Activated CD4-positive, alpha-beta T cell treated with anti-CD3 and anti-CD28 coated beads, Interleukin-10, Interleukin-2, amounts not matched to agents 100 ng/mL and 50 ng/mL, durations not matched to agents 16 hours and 8 hours (primary cell): ENCODE data around the gene RSAD2.
"Not testable (repeated sequence)": the region's sequence is repeated elsewhere in the genome, so short reads cannot be mapped to it uniquely, and the experiment has no call there.

ENCODE experiments used
- DNase-seq: peaks from one replicate; pipeline ENCODE4 v3.0.0-alpha.2; 2020

RSAD2 gene

DNA sequence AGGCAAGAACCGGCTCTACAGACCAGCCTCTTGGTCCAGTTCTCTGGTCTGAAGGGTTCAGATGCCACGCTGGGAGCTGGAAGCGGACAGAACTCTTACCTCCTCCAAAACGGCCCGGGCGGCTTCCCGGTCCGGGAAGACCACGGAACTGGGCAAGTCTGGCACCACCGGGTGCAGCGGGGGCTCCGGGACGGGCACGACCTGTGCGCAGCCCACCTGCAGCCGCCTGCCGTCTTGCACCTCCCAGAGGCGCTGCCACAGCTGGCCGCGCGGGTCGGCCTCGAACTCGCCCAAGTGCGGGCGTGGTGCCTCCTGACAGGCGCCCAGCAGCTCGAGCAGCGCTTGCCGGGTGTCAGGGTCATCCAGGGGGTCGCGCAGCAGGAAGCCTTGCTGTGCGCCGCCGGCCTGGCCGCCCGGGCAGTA, 12.6 kb upstream of the RSAD2 start:
- DNase-seq: no peak

DNA sequence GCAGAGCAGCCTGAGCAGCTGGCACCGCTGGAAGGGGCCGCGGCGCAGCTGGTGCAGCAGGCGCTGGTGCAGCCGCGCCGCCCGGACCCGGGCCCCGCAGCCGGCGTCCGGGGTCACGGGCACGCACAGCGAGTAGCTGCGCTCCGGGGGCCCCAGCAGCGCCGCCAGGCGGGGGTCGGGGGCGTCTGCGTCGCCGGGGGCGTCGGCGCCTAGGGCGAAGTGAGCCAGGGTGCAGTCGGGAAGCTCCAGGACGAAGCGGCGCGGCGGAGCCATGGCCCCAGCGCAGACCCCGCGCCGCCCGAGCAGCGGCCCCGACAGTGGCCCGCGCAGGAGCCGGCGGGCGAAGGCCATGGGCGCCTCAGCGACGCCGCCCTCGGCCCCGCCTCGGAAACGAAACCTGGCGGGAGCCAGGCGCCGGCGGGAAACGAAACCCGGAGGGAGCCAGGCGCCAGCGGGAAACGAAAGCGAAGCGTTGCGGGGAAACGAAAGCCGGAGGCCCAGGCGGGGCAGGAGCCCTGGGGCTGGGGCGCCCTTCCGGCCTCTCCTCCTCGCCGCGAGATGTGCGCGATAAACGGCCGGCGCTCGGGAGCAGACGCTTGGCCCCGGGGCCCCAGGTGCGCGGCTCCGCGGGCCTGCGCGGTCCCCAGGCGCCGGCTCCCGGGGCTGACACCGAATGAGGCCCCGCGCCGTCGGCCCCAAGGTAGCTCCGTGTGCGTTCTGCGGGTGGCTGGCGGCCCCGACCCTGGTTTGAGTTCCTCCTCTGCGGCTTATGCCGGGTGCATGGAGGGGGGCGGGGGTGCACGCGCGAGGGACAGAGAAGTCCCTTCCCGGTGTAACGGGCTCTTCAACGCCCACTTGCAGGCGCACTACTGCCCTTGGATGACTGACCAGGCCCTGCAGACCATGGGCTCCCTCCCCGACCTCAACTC, 12.0 kb upstream of the RSAD2 start, which contains the start of gene CMPK2:
Gene CMPK2 (minus strand): TSS at position 562 of the 929 bp plus-strand sequence. CDS start 211 bp downstream, at position 351.
- DNase-seq: peak; percentile 86

DNA sequence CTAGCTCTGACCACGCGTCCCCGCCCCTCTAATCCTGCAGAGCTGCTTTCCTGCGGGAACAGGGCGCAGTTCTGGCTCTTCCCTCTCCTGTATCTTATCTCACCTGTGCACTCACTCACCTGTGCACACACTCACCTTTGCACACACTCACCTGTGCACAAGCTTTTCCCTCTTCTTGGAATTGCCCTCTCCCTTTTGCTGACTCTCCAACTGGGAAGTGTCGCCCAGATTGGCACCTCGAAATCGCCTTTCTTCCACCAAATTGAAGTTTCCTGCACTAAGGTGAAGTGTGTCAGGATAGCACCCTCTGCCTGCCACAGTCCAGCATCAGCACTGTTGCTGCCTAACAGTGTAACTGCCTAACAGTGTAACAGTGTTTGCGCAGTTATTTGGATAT, 11.3 kb upstream of the RSAD2 start:
- DNase-seq: peak; percentile 30

DNA sequence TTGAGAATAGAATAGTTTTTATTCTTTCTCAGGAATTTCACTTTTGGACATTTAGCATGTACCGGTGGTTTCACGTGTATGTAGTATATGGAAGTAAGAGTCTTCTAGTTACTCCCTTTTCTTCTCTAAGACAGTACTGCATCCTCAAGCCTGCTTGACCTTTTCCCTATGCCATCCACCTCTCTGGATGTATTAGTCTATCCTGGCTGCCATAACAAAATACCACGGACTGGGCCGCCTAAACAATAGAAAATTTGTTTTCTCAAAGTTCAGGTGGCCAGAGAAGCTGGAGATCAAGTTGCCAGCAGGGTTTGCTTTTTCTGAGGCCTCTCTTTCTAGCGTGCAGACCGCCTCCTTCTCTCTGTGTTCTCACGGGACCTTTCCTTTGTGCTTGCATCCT, 10.6 kb upstream of the RSAD2 start:
- no peak for DNase-seq

DNA sequence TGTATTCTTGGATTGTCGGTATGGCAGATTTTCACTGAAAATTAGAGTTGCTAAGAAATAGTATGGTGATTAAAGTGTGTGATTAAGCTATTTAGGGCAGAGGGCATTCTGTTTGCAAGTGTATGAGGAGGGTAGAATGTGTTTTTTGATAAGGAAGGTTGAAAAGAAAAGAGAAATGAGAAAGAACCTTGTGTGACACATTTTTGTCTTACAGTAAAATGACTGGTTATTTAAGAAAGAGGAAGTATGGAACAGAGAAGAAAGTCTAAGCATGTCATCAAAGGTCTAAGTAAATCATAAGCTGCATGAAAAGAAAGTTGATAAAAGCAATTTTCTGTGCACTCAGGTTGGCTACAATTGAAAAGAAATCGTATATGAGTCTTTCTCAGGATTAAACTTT, 5.2 kb upstream of the RSAD2 start:
- no peak for DNase-seq

GRCh38 chr2:6874032-6874431, 3.5 kb upstream of the RSAD2 start:
- DNase-seq: no peak

DNA sequence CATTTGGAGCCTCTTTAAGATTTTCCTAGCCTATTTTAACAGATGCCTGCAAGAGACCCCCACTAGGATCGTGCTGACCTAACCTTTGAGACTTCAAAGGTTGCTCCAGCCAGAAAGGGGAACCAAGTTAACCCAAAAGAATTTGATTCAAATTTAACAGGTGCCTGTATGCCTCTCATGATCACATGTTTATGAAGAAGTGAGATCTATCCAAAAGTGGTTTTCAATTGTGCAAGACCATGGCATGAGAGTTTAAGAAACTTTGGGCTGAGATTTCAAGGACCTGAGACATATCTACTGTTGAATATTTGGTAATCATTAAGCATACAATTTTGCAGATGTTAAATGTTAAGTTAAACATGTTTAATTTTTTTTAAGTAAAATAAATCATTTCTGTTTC, 1.3 kb upstream of the RSAD2 start:
- no peak for DNase-seq

DNA sequence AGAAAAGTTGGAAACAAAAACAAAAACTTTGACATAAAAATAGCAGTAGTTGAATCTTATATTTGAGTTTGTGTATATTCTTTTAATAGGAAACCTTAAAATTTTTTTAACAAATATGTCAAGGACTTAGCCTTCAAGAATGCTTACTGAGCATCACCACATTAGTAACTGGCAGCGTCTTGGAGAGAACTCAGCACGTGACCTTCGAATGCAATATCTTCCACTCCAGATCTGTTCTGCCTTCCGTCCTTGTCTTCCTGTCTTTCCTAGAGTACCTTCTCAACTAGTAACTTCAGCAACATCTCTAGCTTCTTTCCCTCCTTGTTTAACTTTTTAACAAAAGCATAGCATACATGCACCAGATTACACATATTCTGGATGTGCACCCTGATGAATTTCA, 972 bp downstream of the RSAD2 start:
- no peak for DNase-seq

- no peak for DNase-seq
Measured at GRCh38 chr2:6879011-6879410, 1.4 kb downstream of the RSAD2 start.

DNA sequence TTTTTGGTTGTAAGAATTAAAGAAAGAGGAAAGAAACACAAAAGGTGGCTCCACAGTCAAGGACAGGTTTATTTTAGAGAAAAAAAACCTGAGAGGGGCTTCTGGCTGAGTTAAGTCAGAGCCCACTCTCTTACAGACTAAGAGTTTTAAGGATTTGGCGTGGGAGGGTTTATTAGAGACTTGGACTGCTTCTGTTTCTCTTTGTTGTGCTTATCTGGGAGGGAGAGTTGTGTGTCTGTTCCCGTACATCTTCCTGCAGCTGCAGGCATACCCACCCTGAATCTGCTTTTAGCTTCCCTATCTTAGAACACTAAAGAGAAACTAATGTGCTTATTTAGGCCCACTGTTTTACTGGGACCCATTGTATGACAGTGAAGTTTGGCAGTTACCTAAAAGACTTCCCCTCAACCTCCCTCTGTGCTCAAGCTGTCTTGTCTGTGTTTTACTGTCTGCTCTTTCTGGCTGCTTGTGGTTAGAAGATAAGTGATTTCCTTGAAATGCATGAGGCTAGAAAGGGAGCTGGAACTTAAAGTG, 2.7 kb downstream of the RSAD2 start:
- peak; percentile 48 for DNase-seq

DNA sequence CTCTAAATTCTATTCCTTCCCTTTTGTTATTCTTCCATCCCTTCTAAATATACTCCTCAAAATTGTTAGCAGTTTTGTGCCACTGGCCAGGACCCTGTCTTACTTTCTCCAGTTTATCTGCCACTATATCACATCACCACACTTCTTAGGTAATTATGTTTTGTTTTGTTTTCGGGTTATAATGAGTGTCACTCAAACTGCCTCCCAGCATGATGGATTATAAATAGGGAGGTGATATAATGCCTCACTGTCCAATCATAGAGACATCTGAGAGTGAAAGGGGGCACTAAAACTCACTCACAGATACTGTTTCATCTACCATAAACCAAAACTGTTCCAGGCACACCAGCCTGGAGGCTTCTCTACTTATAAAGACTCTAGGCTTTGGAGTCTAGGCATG, 3.5 kb downstream of the RSAD2 start:
- DNase-seq: no peak

DNA sequence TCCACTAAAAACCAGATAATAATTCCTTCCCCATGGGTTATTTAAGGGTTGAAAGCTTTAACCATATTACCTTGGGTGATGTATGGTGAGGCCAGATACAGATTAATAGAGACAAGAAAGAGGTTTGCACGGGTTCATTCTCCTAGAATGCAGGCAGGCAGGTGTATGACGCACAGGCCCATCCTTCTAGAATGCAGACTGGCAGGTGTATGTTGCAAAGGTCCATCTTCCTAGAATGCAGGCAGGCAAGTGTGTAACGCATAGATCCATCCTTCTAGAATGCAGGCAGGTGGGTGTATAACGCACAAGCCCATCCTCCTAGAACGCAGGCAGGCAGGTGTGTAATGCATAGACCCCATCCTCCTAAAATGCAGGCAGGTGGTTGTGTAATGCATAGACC, 3.9 kb downstream of the RSAD2 start:
- DNase-seq: no peak

DNA sequence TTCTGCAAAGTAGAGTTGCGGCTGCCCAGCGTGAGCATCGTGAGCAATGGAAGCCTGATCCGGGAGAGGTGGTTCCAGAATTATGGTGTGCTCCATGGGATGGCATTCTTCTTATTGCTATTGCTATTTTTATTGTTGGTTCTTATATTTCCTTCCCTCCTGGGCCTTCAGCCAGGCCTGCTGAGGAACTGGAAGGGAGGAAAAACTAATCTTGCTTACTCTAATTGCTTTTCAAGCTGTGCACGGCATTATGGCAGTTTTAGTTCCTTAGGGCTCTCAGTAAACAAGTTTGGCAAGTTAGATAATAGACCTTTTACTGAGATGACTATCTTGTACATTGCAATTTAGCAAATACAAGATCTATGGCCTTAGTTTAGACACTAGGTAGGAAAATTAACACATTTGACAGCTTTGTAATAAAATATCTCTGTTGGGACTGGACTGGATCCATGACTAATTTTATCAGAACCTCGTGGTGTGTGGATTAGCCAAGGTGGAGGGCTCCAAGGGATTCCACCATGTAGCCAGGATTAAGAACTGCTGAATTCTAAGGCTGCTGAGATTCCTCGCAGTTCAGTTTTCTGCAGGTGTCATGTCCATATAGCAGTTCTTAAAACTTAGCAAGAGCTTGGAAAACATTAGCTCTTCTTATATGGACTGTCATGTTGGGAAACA, 6.0 kb downstream of the RSAD2 start:
- DNase-seq: no peak

DNA sequence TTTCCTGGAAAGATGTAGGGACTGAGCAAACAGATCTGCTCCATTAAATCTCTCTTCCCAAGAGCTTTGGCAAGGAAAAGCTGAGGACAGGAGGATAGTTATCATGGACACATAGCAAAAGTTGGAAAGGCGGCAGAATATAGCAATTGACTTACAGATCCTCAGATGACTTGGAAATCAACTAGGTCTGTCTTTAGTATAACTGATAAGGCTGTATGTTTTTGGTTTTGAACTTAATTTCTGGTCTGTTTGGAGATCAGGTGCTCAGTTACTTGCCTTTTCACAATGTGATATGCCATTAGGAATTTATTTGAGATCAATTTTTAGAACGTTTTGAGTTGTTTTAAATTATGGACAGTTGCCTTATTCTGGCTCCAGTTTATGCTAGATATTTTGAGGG, 8.0 kb downstream of the RSAD2 start:
- DNase-seq: no peak

GRCh38 chr2:6885968-6886367, 8.4 kb downstream of the RSAD2 start:
- no peak for DNase-seq

DNA sequence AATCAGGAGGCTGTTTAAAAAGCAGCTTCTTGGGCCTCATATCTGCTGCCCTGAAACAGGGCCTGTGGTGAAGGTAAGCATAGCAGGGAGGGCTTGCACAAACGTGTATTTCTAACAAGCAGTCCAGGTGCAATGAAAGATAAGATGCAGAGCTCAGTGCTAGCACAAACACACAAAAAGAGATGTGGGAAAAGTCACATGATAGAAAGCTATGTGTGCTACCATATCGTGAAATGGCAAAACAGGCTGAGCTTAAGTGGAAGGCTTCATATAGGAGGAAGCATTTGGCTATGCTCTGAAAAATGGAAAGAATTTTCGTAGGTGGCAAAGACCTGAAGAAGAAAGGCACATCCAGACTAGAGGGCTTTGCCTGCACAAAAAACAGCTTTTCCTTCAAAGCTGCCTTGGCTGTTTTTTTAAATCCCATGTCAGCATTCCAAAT, 10.2 kb downstream of the RSAD2 start:
- DNase-seq: no peak

DNA sequence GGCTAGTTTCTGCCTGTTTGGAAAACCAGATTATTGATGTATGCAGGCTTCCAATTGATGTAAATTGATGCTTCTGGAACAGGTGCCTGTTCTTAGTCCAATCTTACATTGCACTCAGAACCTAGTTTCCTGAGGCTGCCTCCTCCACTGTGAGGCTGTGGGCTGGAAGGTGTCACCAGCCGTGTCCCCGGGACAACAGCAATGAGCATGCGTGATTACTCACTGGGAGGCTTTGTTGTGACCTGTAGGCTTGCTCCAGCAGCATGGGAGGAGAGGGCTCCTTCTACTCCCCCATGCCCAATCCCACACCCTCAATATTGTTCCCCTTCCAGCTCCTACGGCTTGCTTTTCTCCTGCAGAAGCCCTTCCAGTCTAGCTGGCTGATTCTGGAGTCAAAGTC, 11.1 kb downstream of the RSAD2 start:
- no peak for DNase-seq

- no peak for DNase-seq
Measured at GRCh38 chr2:6893876-6894482, 16.4 kb downstream of the RSAD2 start.

- DNase-seq: peak; percentile 56
Measured at GRCh38 chr2:6896930-6897759, 19.6 kb downstream of the RSAD2 start.

- not testable (repeated sequence) for DNase-seq
Measured at GRCh38 chr2:6902581-6902980, 25.0 kb downstream of the RSAD2 start.

DNA sequence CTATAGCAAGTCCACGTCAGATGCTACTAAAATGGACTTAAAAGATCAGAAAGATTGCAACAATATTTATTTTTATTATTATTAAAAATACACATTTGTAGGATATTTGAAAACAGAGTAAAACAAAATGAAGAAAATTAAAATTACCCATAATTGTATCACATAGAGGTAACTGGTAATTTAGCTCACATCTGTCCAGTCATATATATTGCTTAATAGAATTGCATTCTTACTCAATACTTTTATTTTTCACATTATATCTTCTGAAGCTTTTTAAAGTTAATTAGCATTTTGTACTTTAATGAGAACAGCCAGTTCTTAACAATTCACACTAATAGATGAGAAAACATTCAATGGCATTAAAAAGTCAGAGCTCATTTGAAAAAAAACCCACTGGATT, 28.1 kb downstream of the RSAD2 start:
- DNase-seq: no peak

- DNase-seq: peak; percentile 81
Measured at GRCh38 chr2:6906165-6906741, 28.7 kb downstream of the RSAD2 start.
